ENCODE measurements around the gene SARDH.

DNA sequence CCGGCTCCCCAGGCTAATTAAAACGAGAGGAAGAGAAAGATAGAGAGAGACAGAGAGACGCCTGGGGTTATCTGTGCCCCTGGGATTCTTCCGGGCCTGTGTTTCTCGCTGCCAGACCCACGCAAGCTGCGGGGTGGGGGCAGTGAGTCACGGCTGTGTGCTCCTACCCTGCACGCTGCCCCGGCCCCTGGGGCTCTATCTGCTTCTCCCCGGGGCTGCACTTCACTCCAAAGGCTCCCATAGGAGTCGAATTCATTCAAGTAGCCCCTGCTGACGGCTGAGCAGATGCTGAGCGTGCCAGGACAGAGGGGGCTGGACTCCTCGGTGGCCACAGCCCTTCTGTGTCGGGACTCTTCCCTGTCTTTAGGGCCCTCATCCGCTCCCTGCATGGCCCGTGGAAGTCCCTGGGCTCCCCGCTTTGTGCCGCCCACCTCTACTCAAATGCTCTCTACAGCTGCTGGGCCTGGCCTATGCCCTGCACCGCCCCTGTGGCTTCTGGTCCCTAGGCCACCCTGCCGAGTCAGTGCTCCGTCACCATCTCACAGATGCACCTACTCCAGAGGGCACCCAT lies 22.8 kb downstream of the SARDH start:
- TF ChIP-seq, protein P1, sequence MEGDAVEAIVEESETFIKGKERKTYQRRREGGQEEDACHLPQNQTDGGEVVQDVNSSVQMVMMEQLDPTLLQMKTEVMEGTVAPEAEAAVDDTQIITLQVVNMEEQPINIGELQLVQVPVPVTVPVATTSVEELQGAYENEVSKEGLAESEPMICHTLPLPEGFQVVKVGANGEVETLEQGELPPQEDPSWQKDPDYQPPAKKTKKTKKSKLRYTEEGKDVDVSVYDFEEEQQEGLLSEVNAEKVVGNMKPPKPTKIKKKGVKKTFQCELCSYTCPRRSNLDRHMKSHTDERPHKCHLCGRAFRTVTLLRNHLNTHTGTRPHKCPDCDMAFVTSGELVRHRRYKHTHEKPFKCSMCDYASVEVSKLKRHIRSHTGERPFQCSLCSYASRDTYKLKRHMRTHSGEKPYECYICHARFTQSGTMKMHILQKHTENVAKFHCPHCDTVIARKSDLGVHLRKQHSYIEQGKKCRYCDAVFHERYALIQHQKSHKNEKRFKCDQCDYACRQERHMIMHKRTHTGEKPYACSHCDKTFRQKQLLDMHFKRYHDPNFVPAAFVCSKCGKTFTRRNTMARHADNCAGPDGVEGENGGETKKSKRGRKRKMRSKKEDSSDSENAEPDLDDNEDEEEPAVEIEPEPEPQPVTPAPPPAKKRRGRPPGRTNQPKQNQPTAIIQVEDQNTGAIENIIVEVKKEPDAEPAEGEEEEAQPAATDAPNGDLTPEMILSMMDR (conservative IDR thresholded peaks at IDR 0.05; ENCODE audit: low read length), result no peak
- no peak for TF ChIP-seq EZH2phosphoT487 (IDR thresholded peaks at IDR 0.05; ENCODE audit: borderline replicate concordance)
